Ecto neural progenitor cell (in vitro differentiated cells): ENCODE measurements around the gene TMTC2.

Experiments used
- DNase-seq: peaks from one replicate; pipeline ENCODE4 v3.0.0-alpha.2; 2018; ENCODE audit warnings: low spot score

The TMTC2 gene

DNA sequence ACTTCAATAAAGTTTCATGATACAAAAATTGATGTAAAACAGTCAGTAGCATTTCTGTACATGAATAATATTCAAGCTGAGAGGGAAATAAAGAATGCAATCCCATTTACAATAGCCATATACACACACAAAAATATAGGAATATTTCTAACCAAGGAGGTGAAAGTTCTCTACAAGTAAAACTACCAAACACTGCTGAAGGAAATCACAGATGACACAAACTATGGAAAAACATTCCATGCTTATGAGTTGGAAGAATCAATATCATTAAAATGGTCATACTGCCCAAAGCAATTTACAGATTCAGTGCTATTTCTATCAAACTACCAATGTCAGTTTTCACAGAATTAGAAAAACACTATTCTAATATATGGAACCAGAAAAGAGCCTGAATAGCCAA is 272.3 kb downstream of the TMTC2 start:
- DNase-seq = no peak

GRCh38 chr12:82959821-82960220 is 273.1 kb downstream of the TMTC2 start:
- DNase-seq = no peak

DNA sequence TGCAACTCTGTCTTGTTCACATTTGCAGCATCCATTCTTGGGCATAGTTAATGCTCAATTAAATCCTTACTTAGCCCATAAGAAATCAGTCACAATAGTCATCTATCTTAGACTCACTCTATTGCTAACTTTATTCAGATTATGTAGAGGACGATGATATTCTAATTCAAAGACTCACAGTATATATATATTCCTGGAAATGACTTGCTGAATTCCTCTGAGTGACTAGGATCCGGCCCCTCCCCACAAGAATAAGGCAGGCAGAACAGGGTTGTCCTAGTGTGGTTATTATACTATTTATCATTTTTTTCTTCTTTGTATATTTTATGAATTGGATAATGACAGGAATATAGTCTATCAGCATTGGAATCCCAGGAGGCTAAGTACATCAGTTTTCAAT is 275.1 kb downstream of the TMTC2 start:
- no peak for DNase-seq

GRCh38 chr12:82963956-82964355 is 277.2 kb downstream of the TMTC2 start:
- no peak for DNase-seq

DNA sequence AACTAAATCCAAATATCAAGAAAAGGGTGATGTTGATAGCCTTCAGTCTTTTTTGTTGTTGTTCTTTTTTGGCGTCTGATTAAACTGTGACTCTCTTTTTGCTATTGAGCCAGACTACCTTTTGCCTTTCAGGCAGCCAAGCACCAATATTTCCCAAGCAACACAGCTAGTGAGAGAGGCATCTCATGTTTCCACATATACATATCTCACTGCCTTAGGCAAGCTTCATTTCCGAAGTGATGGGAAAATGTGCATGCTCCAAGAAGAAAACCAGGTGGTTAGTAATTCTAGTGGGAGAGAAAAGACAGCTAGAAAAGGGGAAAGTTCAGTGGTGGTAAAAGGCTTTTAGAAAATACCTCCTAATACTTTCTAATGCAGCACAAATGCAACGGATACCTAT is 277.7 kb downstream of the TMTC2 start:
- no peak for DNase-seq

- DNase-seq = no peak
Measured at GRCh38 chr12:82966001-82966559, 279.4 kb downstream of the TMTC2 start.

- no peak for DNase-seq
Measured at GRCh38 chr12:82968631-82969367, 282.1 kb downstream of the TMTC2 start.

- DNase-seq = no peak
Measured at GRCh38 chr12:82970614-82971013, 283.9 kb downstream of the TMTC2 start.

- DNase-seq = no peak
Measured at GRCh38 chr12:82971584-82971983, 284.9 kb downstream of the TMTC2 start.

- no peak for DNase-seq
Measured at GRCh38 chr12:82972624-82973023, 285.9 kb downstream of the TMTC2 start.

GRCh38 chr12:82973592-82973991 is 286.9 kb downstream of the TMTC2 start:
- no peak for DNase-seq

- DNase-seq = no peak
Measured at GRCh38 chr12:82981150-82981549, 294.4 kb downstream of the TMTC2 start.

GRCh38 chr12:82994117-82994516 is 307.4 kb downstream of the TMTC2 start:
- no peak for DNase-seq

- no peak for DNase-seq
Measured at GRCh38 chr12:82996168-82996812, 309.6 kb downstream of the TMTC2 start.

DNA sequence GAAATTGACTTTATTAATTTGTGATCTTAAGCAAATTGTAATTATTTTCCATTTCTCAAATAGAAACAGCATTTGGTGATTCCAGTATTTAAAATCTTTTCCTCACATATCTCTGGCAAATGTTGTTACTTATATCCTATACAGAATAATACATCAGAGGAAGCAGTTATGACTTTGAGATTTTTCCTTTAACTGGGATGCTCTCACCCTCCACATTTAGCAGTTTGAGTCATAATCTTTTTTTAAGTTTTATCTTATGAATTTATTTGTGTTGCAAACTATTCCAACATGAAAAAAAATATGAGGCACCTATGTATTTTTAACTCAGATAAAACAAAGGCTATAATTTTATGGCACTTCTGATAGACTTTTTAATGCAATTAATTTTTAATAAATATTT is 311.8 kb downstream of the TMTC2 start:
- no peak for DNase-seq

DNA sequence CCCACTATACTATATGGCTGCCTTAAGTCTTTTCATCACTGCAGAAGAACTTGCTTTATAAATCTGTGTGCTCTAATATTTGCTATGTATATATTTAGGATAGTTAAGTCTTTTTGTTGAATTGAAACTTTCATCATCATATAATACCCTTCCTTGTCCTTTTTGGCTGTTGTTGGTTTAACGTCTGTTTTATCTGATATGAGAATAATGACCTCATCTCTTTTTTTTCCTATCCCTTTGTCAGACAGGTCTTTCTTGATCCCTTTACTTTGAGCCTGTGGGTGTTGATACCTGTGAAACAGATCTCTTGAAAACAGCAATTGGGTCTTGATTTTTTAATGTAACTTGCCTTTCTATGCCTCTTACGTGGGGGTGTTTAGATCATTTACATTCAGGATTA is 316.3 kb downstream of the TMTC2 start:
- DNase-seq = no peak

DNA sequence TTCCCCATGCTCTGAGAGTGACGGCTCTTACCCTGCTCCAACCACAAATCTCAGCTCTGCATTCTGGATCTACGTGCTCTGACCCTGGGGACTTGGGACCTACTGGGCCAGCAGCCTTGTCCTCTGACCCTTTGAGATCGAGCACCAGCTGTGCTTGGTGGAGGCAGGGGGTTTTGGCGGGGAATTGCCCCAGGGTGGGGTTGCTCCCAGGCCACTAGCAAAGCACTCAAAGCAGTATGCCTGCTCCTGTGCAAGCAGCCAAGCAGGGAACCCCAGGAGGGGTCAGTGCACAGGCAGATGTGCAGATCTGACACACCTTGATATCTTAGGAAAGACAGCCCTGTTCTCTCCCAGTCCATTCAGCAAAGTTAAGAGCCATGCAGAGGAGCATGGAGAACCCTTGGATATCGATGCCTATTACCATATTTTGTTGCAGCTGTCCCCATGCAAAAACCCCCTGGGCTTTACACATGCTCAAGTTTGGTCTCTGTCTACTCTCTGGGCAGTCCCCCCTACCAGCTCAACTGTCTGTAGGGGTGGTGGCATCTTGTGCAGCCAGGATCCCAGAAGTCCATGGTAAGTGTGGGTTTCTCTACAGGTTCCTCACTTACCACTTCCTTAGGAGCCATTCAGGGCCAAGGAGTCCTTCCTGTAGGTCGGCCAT is 319.0 kb downstream of the TMTC2 start:
- no peak for DNase-seq

DNA sequence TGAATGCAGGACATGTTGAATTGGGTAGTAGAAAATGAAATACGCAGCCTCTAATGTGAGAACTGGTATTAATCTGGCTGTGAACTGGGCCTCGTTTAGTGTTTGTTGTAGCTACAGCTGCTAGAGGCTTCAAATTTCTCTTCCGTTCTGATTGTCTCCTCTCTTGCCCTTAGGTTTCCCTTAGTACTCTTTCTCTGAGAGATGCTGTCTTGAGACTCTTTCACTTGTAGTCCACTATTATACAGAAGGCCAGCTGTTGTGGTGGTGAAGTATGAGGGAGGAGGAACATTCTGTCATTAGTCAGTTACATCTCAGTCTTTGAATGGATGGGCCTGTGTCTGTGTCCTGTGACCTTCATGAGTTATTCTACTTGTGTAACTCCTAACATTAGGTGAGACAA is 322.0 kb downstream of the TMTC2 start:
- DNase-seq = no peak

DNA sequence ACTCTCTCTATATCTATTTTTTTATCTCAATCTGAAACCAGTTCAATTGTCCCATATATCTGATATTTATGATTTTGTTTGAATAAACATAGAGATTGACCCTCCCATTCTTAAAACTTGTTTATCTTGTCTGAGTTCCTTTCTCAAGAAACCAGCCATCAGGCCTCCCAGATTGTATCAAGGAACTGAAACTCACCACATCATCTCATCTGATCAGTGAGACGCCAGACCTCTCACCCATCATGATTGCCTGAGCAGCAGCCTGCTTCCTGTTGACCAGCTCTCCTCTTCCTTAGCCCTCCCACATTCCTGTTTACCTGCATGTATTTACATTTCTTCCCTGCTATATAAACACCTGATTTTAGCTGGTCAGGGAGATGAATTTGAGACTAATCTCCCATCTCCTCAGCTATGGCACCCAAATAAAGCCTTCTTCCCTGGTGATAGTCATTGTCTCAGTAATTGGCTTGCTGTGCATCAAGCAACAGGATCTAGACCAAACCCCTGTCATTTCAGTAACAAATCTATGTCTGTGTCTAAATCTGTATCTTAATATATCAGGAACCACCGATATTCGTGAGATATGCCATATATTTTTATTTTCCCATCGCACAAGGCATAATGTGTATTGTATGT is 323.6 kb downstream of the TMTC2 start:
- no peak for DNase-seq

GRCh38 chr12:83015390-83016217 is 328.9 kb downstream of the TMTC2 start:
- DNase-seq = no peak

DNA sequence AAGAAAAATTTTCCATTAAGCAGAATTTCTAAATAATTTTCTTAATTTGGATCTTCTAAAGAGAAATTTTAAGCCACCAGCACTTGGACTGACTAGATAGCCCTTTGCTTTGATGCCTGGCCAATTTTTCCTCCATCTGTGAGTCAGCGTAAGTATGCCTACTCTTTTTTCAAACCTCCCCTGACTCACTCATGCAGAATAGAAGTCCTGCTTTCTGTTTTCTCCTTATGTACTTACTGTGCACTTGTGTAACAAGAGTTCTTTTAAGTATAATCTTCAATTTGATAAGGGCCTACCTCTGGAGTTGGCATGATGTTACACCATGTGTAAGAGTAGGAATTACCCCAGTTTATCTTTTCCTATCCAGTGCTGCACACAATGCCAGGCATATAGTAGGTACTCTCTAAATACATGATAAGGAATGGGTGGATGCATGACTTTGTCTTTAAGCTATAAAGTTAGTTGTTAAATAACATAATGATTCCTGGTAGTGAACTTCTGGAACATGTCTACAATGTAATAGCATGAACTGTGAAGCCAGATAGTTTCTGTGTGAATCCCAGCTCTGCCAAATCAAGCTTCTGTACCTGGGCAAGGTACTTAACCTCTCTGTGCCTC is 329.6 kb downstream of the TMTC2 start:
- no peak for DNase-seq
